Measurements from ENCODE around the gene CCDC152. TPM values are rescaled to one million over a fixed set of nuclear protein-coding genes. Genes with fewer than 3 reads are reported as not detected.

CCDC152 gene
- total and polyA plus RNA-seq, 10 of the 15 experiments (the other 5 are each of a cell fraction or from before 2014, with no cell fraction given), result 0.12 to 25.8 (median 13.5) TPM

- TF ChIP-seq E4F1 (IDR thresholded peaks at IDR 0.05; ENCODE audit: borderline replicate concordance, partially characterized antibody), result no peak
- no peak for TF ChIP-seq SREBF2 (IDR thresholded peaks at IDR 0.05; ENCODE audit: low read length)
- no peak for TF ChIP-seq MXI1 (IDR thresholded peaks at IDR 0.05; ENCODE audit: low read depth, low read length)
- no peak for TF ChIP-seq DPF2 (IDR thresholded peaks at IDR 0.05)
- peak; percentile 46; the same call in 1 of the 2 replicates for TF ChIP-seq SPI1 (IDR thresholded peaks at IDR 0.05; ENCODE audit: borderline replicate concordance, insufficient read depth, low read depth, low read length)
- TF ChIP-seq USF2 (IDR thresholded peaks at IDR 0.05; ENCODE audit: borderline replicate concordance, low read depth, low read length), result no peak
- TF ChIP-seq MTA2 (IDR thresholded peaks at IDR 0.05; ENCODE audit: low read depth), result no peak
- TF ChIP-seq ELK1 (IDR thresholded peaks at IDR 0.05; ENCODE audit: low read depth, low read length), result peak; percentile 22; the same call in 1 of the 2 replicates
- TF ChIP-seq CBX5 (IDR thresholded peaks at IDR 0.05; ENCODE audit: low read depth), result peak; percentile 68; the same call in 1 of the 2 replicates
- TF ChIP-seq SRF (IDR thresholded peaks at IDR 0.05; ENCODE audit: low read depth in 2 of 2, low read length in 2 of 2), result peak in 1 of 2 experiments; percentile 71; a peak in 2 of 4 replicates
- peak in 1 of 2 experiments; percentile 28; a peak in 2 of 3 replicates for TF ChIP-seq EGR1 (IDR thresholded peaks at IDR 0.05; ENCODE audit: borderline replicate concordance in 1 of 2, low read depth in 2 of 2, low read length in 2 of 2)
- no peak for TF ChIP-seq CHD2 (IDR thresholded peaks at IDR 0.05; ENCODE audit: borderline replicate concordance, low read depth, low read length)
- no peak for TF ChIP-seq ZSCAN29 (IDR thresholded peaks at IDR 0.05)
- peak; percentile 70; the same call in 1 of the 2 replicates for TF ChIP-seq PML (IDR thresholded peaks at IDR 0.05; ENCODE audit: low read length)
- peak; percentile 43; the same call in 1 of the 2 replicates for TF ChIP-seq NFIC (IDR thresholded peaks at IDR 0.05; ENCODE audit: low read depth, low read length)
- TF ChIP-seq POLR2A (IDR thresholded peaks at IDR 0.05; ENCODE audit: low read depth, low read length), result peak; percentile 69
- no peak for TF ChIP-seq CTCF (IDR thresholded peaks at IDR 0.05 in 2 of 3, conservative IDR thresholded peaks at IDR 0.05 in 1 of 3; ENCODE audit: control insufficient read depth in 2 of 3, extremely low read depth in 1 of 3, insufficient read depth in 1 of 3, low read depth in 3 of 3, low read length in 3 of 3)
- no peak for TF ChIP-seq MYB (IDR thresholded peaks at IDR 0.05; ENCODE audit: borderline replicate concordance, low read depth, low read length)
- 0 out of 2 replicates have a peak, but pooled peaks have one; percentile 81 for TF ChIP-seq HDAC2 (IDR thresholded peaks at IDR 0.05)
- TF ChIP-seq LARP7 (IDR thresholded peaks at IDR 0.05), result no peak
- 0 out of 2 replicates have a peak, but pooled peaks have one; percentile 43 for TF ChIP-seq SMAD5 (IDR thresholded peaks at IDR 0.05; ENCODE audit: low read depth)
- peak; percentile 98 for TF ChIP-seq GABPA (IDR thresholded peaks at IDR 0.05; ENCODE audit: low read depth)
Measured at GRCh38 chr5:42756606-42757601, at the start of gene CCDC152 (continued).
